PFSK-1 (cell line): ENCODE measurements around the gene ADGRE1.

Experiments used
- POLR2AphosphoS5 ChIP-seq: IDR thresholded peaks from 2 replicates; pipeline ENCODE4 v1.6.1; 2012; ENCODE audit warnings: low read depth, mild to moderate bottlenecking, control low read depth, low read length, moderate library complexity
- SIN3A ChIP-seq: IDR thresholded peaks from 2 replicates; pipeline ENCODE4 v1.6.1; 2012; ENCODE audit warnings: mild to moderate bottlenecking, low read length, moderate library complexity, borderline replicate concordance; ENCODE audit not compliant: insufficient read depth
- TF ChIP-seq, protein P1 (sequence below), 2 experiments: IDR thresholded peaks; 2 replicates each; pipeline versions ENCODE4 v1.6.1 to v1.8.0; 2011 to 2012; ENCODE audit warnings: low read depth in 2 of 2, low read length in 2 of 2, control low read depth in 1 of 2, inconsistent platforms in 1 of 2, mild to moderate bottlenecking in 1 of 2, moderate library complexity in 1 of 2; ENCODE audit not compliant: insufficient read depth in 1 of 2

DNA sequence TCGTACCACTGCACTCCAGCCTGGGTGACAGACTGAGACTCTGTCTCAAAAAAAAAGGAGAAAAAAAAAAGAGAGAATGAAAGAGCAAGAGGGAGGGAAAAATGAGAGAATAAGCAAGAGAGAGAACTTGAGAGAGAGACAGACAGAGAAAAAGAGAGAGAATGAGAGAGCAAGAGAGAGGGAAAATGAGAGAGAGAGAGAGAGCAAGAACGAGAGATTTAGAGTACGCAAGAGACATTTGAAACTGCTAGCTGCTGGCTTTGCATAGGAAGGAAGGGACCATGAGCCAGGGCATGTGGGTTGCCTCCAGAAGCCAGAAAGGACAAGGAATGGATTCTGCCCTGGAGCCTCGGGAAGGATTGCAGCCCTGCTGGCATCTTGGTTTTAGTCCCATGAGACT lies 9.6 kb upstream of the ADGRE1 start:
- no peak for TF ChIP-seq POLR2AphosphoS5
- TF ChIP-seq, protein P1, sequence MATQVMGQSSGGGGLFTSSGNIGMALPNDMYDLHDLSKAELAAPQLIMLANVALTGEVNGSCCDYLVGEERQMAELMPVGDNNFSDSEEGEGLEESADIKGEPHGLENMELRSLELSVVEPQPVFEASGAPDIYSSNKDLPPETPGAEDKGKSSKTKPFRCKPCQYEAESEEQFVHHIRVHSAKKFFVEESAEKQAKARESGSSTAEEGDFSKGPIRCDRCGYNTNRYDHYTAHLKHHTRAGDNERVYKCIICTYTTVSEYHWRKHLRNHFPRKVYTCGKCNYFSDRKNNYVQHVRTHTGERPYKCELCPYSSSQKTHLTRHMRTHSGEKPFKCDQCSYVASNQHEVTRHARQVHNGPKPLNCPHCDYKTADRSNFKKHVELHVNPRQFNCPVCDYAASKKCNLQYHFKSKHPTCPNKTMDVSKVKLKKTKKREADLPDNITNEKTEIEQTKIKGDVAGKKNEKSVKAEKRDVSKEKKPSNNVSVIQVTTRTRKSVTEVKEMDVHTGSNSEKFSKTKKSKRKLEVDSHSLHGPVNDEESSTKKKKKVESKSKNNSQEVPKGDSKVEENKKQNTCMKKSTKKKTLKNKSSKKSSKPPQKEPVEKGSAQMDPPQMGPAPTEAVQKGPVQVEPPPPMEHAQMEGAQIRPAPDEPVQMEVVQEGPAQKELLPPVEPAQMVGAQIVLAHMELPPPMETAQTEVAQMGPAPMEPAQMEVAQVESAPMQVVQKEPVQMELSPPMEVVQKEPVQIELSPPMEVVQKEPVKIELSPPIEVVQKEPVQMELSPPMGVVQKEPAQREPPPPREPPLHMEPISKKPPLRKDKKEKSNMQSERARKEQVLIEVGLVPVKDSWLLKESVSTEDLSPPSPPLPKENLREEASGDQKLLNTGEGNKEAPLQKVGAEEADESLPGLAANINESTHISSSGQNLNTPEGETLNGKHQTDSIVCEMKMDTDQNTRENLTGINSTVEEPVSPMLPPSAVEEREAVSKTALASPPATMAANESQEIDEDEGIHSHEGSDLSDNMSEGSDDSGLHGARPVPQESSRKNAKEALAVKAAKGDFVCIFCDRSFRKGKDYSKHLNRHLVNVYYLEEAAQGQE (IDR thresholded peaks at IDR 0.05; ENCODE audit: insufficient read depth in 1 of 2, low read depth in 2 of 2, low read length in 2 of 2) = no peak
- no peak for TF ChIP-seq SIN3A
